ENCODE measurements around the gene DLG2. TPM values are rescaled to one million over a fixed set of nuclear protein-coding genes. Genes with fewer than 3 reads are reported as not detected.

The DLG2 gene
- total and polyA plus RNA-seq, 2 of the 8 experiments (the other 6 are each of a cell fraction or from before 2014, with no cell fraction given), result 1.7 to 14.3 TPM

DNA sequence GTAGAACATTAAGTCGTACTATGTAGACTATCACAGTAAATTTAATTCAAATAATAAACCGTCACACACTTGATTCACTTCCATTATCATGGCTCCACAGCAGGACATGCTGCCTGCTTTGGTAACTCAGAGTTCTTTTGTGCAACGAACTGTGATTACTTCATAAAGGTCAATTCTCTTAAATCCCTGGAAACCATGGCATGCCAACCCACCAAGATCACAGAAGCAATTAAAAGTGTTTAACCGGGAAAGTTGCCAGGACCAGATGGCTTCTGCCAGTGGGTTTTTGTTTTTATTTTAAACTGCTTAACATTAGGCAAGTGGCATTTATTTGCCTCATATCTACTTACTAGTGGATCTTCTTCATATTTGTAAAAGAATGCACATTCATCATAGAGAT is 1162.1 kb downstream of the DLG2 start:
- H3K9ac ChIP-seq (replicated peaks in 1 of 4; ENCODE audit: extremely low read depth in 1 of 4, low read depth in 3 of 4, low read length in 3 of 4), result no peak overlapping the region
- H2BK5ac ChIP-seq (ENCODE audit: low read depth, low read length), result no peak overlapping the region
- no peak for FAIRE-seq
- no peak overlapping the region for H3K56ac ChIP-seq (replicated peaks; ENCODE audit: insufficient read length, low read depth, low read length)
- H2AK5ac ChIP-seq (ENCODE audit: low read depth, low read length), result no peak overlapping the region
- H3K27me3 ChIP-seq (replicated peaks in 1 of 4; ENCODE audit: control insufficient read depth in 3 of 4, extremely low read depth in 1 of 4, insufficient read depth in 3 of 4, low read length in 3 of 4), result no peaks in the 10 kb centered on the region
- 87% methylated on average over 4 of the region's 4 CpGs; no CpG with 5 or more reads in 1 of the 2 experiments for WGBS, 2 experiments (ENCODE audit: extremely low coverage in 1 of 2, insufficient coverage in 1 of 2, insufficient read length in 1 of 2, insufficient replicate concordance in 2 of 2, low coverage in 1 of 2, low lambda C conversion rate in 2 of 2, missing lambda C conversion rate in 1 of 2)
- no peak overlapping the region for H4K91ac ChIP-seq (replicated peaks; ENCODE audit: insufficient read length, low read length)
- no peak overlapping the region for H2BK15ac ChIP-seq (ENCODE audit: low read length)
- ChIA-PET CTCF (ENCODE audit: partially characterized antibody) (interaction anchor here (1.4 kb wide), 1 partner anchor 25 kb away, joined by 3 read pairs; no protein-coding TSS in a partner anchor), POLR2A (ENCODE audit: partially characterized antibody) (no interaction called here)
- H2BK20ac ChIP-seq (ENCODE audit: low read length), result no peak overlapping the region
- H3K9me3 ChIP-seq (ENCODE audit: insufficient read depth in 2 of 2, low read depth in 1 of 2, low read length in 1 of 2), result no peaks in the 10 kb centered on the region
- H4K5ac ChIP-seq (ENCODE audit: insufficient read length, low read depth, low read length), result no peak overlapping the region
- no peaks in the 10 kb centered on the region for H3K23me2 ChIP-seq (ENCODE audit: low read depth, low read length)
- no peaks in the 10 kb centered on the region for H3K79me2 ChIP-seq (ENCODE audit: control insufficient read depth in 1 of 2, insufficient read depth in 2 of 2, low read length in 2 of 2)
- no peak overlapping the region for H3K4ac ChIP-seq (replicated peaks; ENCODE audit: insufficient read length, low read depth, low read length)
- DNase-seq (ENCODE audit: low read depth in 1 of 2, low spot score in 2 of 2), result no peak
- no peak overlapping the region for H2BK12ac ChIP-seq (ENCODE audit: low read depth, low read length)
- H3K4me2 ChIP-seq (ENCODE audit: insufficient read depth in 1 of 2, low read depth in 2 of 2, low read length in 2 of 2), result no peak overlapping the region
- H4K8ac ChIP-seq (ENCODE audit: extremely low read depth, insufficient read depth, low read length), result no peak overlapping the region
- H3K27ac ChIP-seq (ENCODE audit: low read depth, low read length), result no peak overlapping the region
- H3K36me3 ChIP-seq (ENCODE audit: control insufficient read depth in 2 of 4, insufficient read depth in 4 of 4, low read length in 3 of 4), result no peaks in the 10 kb centered on the region
- no peak overlapping the region for H3K4me3 ChIP-seq (ENCODE audit: extremely low read depth in 1 of 4, insufficient read depth in 2 of 4, low read depth in 3 of 4, low read length in 4 of 4)
- no peak overlapping the region for H2BK120ac ChIP-seq (replicated peaks; ENCODE audit: low read depth, low read length)
- no peak overlapping the region for H3K18ac ChIP-seq (ENCODE audit: extremely low read depth, low read length)
- H3K14ac ChIP-seq (ENCODE audit: insufficient read length), result no peak overlapping the region
- H3K4me1 ChIP-seq (replicated peaks in 1 of 4; ENCODE audit: control insufficient read depth in 3 of 4, insufficient read depth in 4 of 4, low read length in 3 of 4), result peaks cover 0 to 2% (median under 1%) of the 10 kb centered on the region in 4 experiments; a peak in 1 of 7 replicates
- H2AFZ ChIP-seq (ENCODE audit: low read length), result no peak overlapping the region
- H3K79me1 ChIP-seq (ENCODE audit: low read depth, low read length), result no peaks in the 10 kb centered on the region
- no peak overlapping the region for H3K23ac ChIP-seq (ENCODE audit: insufficient read length)
- no peaks in the 10 kb centered on the region for H4K20me1 ChIP-seq (replicated peaks in 1 of 2; ENCODE audit: control insufficient read depth in 1 of 2, insufficient read depth in 2 of 2, low read length in 2 of 2)
- TF ChIP-seq POLR2AphosphoS5 (IDR thresholded peaks at IDR 0.05; ENCODE audit: low read depth, low read length), result no peak
- no peak for TF ChIP-seq SIN3A (conservative IDR thresholded peaks at IDR 0.05 in 1 of 2, IDR thresholded peaks at IDR 0.05 in 1 of 2; ENCODE audit: low read depth in 1 of 2, low read length in 2 of 2)
- TF ChIP-seq RBBP5 (IDR thresholded peaks at IDR 0.05; ENCODE audit: borderline replicate concordance, low read depth, low read length), result no peak
